ENCODE results near the gene WDR54.
A peak's percentile ranks its signal among the peaks of the same experiment; 100 is the strongest.
"Not testable (repeated sequence)": the region's sequence is repeated elsewhere in the genome, so short reads cannot be mapped to it uniquely, and the experiment has no call there.

The WDR54 gene

GRCh38 chr2:74429487-74430451, 8.2 kb downstream of the WDR54 start:
- no peak for DNase-seq

DNA sequence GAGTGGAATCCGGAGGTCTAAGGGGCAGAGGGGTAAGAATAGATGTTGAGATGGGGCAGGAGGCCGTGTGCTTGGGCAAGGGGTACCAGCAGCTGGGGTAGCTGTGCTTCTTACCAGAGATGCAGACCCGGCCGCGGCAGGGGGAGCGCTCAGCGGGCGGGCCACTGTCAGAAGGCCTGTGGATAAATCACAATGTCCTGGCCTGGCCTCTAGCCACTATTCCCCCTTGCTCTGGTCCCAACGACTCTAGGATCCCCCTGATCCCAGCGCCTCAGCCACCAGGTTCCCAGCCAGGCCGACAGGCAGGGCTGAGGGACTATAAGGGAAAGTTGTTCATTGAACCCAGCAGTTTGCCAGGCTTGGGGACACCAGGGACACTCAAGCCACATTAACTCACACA, 9.0 kb downstream of the WDR54 start:
- no peak for DNase-seq

DNA sequence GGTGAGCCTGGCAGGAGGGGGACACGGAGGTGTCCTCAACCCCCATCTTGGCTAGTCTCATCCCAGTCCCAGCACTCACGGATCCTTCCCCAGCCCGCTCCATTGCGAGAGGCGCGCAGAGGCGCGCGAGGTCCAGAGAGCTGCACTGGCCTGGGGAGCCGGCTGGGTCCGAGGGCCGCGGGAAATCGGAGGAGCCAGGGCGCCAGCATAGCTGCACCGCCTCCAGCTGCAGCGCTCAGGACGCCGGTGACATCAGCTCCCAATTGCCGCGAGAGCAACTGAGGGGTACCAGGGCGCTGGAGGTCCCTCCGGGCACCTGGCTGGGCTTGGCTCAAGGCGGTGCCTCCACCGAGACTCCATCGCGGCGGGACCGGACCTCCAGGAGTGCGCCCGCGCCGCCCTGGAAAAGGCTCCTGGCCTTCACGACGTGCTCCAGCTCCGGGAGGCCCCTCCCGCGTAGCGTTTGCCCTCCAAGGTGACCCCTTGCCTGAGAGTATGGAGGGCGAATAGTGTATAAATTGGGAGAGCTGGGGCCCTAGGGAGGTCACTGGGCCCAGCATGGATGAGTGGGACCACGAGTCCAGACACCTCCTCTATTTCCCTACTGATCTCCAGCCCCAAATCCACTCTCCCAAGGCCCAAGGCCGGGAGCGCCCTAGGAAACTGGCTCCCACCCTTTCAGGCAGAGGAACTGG, 14.7 kb downstream of the WDR54 start:
- DNase-seq: no peak

DNA sequence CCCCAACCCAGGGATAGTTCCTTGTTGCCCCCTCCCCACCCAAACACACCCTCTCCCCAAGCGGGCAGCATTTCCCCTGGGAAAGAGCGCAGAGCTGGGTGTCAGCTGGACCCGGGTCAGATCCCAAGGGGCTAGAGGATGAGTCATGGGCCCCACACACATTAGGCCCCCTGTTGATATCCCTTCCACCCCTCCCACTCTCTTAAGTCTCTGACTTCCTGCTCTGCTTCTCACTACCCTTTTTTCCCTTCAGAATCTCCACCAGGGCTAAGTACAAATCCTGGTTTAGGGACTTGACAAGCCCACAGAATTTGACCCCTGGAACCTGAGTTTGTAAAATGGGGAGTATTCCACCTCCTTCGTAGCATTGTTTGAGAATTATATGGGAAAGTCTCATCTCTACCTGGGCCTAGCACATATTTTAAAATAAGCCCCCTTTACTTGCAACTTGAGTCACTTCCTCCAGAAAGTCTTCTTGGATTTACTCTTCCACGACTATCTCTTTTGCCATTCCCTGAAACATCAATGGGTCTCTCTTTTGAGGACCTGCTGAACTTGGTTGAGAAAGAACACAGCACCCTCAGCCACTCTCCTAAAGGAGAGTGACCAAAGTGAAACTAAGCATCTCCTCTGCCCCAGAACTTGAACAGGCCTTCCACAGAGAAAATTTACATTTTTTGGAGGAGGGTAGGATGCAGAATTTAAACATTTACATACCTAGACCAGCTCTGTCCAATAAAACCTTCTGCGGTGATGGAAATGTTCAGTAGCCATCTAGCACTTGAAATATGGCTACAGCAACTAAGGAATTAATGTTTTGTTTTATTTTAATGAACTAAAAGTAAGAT, 15.5 kb downstream of the WDR54 start:
- DNase-seq: peak; percentile 49

GRCh38 chr2:74438248-74438647, 16.7 kb downstream of the WDR54 start:
- no peak for DNase-seq

GRCh38 chr2:74439373-74439772, 17.8 kb downstream of the WDR54 start:
- DNase-seq: no peak

GRCh38 chr2:74439803-74440377, 18.4 kb downstream of the WDR54 start:
- peak; percentile 49 for DNase-seq

DNA sequence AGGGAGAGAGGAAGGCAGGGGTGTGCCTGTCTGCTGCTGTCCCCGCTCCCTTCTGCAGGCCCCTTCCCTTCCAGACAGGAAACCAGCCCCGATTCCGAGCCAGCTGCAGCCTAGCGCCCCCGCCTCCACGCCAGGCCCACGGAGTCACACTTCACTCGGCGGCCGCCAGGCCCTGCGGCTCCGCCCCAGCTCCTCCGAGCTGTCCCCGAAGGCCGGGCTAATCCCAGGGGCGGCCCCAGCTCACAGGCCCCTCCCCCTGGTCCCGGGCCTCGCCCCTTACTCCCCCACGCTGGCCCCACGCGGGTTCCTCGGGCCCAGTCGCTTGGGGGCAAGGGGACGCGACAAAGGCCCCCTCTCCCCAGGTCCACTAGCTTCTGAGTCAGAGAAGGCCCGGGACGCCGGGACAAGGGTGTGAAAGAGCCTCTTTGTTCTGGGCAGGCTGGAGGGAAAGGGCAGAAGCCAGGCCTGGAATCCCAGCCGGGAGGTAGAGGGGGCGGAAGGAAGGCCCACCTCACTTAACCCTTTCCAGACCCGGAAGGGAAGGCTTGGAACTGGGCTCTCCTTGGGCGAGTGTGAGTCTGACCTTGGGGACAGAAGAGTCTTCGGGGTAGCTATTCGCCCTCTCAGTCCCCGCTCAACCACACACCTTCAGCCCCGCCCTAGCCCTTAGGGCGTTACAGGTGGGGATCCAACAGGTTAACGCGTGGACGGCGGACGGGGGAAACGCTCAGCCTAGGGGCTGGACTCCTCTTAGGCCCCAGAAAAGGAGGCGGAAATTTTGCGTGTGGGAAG, 19.0 kb downstream of the WDR54 start:
- DNase-seq: peak; percentile 86

GRCh38 chr2:74441170-74441689, 19.7 kb downstream of the WDR54 start:
- DNase-seq: no peak

GRCh38 chr2:74441690-74442482, 20.4 kb downstream of the WDR54 start, which contains the start of gene RTKN:
TSS of gene RTKN (minus strand) at chr2:74441937. CDS start at chr2:74441816, 121 bp downstream.
- DNase-seq: no peak

- not testable (repeated sequence) for DNase-seq
Observed at GRCh38 chr2:74442483-74443297, 21.2 kb downstream of the WDR54 start.

GRCh38 chr2:74444498-74445318, 23.2 kb downstream of the WDR54 start:
- no peak for DNase-seq

- no peak for DNase-seq
Observed at GRCh38 chr2:74447230-74447999, 25.9 kb downstream of the WDR54 start.

DNA sequence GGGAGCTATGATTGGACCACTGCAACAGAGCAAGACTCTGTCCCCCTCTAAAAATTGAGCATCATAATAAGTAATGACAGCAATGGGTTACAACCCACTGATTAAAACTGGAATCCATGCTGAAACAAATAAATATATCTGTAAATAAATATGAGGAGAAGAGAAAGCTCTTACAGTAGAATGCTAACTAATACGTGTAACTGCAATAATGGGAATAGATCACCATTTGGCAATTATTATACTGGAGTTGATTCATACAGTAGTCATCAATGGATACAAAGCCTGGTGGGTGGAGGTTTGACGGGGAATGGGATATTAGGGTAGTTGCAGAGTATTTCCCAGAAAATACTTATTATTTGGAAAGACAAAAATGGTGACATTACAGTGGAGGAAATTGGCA, 27.2 kb downstream of the WDR54 start:
- no peak for DNase-seq

DNA sequence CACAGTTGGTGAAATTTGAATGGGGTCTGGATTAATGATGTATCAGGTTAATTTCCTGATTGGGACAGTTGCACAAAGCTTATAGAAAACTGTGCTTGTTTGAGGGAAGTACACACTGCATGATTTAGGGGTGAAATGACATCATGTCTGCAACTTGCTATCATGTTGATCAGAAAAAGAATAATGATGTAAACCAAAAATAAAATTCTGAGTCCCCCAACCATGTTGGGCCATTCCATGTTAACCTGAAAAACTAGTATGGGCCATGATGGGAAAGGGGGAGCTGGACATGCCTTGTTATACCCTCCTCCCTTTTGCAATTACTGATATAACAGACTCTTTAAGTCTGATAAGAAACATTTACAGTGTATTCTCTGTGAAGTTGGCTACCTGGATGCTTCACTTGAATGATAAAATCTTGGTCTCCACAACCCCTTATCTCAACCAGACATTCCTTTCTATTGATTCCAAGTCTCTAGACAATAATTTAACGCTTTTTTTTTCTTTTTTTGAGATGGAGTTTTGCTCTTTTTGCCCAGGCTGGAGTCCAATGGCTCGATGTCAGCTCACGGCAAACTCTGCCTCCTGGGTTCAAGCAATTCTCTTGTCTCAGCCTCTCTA, 29.1 kb downstream of the WDR54 start:
- no peak for DNase-seq

DNA sequence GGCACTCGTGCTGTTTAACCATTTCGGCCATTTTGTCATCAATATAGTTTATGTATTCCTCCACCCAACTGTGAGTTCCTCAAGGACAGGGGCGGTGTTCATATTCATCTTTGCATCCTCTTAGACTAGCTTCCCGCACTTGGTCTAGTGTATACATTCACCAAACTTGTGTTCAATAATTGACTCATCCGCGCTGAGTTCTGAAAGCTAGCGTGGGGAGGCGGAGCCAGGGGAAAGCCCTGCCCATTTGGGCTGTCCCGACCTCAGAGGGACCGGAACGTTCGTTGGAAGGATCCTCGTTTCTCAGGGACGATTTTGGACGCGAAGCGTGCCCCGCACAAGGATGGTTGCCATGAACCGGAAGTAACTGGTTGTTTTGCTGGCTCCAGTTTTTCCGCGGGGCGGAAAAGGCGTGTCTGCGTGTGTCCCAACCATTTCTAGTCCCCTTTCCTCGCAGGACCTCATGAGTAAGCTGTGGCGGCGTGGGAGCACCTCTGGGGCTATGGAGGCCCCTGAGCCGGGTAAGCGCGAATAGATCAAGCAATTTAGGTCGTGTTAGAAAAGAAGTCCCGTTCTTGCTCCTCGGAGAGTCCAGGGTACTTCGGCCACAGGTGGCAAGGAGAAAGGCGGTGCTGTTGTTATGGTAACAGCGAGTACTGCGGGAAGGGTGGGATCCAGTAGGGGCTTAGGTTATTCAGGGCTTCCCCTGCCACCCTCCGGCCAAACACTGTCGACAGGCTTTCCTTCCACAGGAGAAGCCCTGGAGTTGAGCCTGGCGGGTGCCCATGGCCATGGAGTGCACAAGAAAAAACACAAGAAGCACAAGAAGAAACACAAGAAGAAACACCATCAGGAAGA, 33.4 kb downstream of the WDR54 start, which contains the start of gene INO80B:
Gene INO80B, plus strand, starts transcription at position 434 of the 858 bp plus-strand sequence. Its CDS starts 30 bp downstream, at position 464.
- peak; percentile 97 for DNase-seq

All from fibroblast of skin of back (primary cell).